GM12878 (cell line): ENCODE measurements around the gene CPEB1. TPM values are rescaled to one million over a fixed set of nuclear protein-coding genes. Genes with fewer than 3 reads are reported as not detected.

Source experiments
- ATAC-seq: fragments of 200-7000 bp; cut with Tn5 transposase; 3 replicates; pipeline ENCODE4 v1.9.1; 2020; ENCODE audit warnings: mild to moderate bottlenecking, moderate library complexity
- BruUV-seq: library from RNA; stranded (reverse); fragments of 400-500 nt; replicated peaks from 2 replicates; lab custom pipeline; 2021; lab: Mats Ljungman, UMichigan
- CTCF ChIA-PET: fragments of 300-600 bp; sonication (Branson Sonifier 250); formaldehyde crosslinking; extraction: SDS; loops from one replicate; lab custom pipeline; 2021; ENCODE audit warnings: inconsistent platforms; lab: Yijun Ruan, JAX
- POLR2A ChIA-PET: fragments of 350-600 bp; formaldehyde crosslinking; extraction: SDS; loops from one replicate; lab custom pipeline; 2021; ENCODE audit warnings: inconsistent platforms; lab: Charles Lee
- RAD21 ChIA-PET: fragments of 300-600 bp; sonication (Branson Sonifier 250); formaldehyde crosslinking; loops from one replicate; lab custom pipeline; 2023; ENCODE audit warnings: antibody characterized with exemption; ENCODE audit not compliant: unreplicated experiment; lab: Charles Lee
- SMC1A ChIA-PET: fragments of 300-600 bp; sonication (Branson Sonifier 250); formaldehyde crosslinking; loops from one replicate; lab custom pipeline; 2023; ENCODE audit not compliant: unreplicated experiment, uncharacterized antibody; lab: Charles Lee
- DNase-seq: peaks from one replicate; pipeline ENCODE4 v3.0.0-alpha.2; 2011; ENCODE audit warnings: low read depth, low spot score
- FAIRE-seq: peaks from 3 replicates; lab custom pipeline; 2011; peaks lifted over from hg19 to GRCh38; lab: Jason Lieb, UNC
- H2AFZ ChIP-seq: 2 replicates; pipeline ENCODE4 v1.6.0; 2011; ENCODE audit warnings: low read depth, low read length, control low read depth; ENCODE audit not compliant: control insufficient read depth
- H3K27ac ChIP-seq: 2 replicates; pipeline ENCODE4 v1.5.1; 2011; ENCODE audit warnings: control low read depth; ENCODE audit not compliant: control insufficient read depth, insufficient read depth
- H3K27me3 ChIP-seq, 2 experiments: replicated peaks in 1 of 2; 2 replicates each; pipeline versions ENCODE4 v1.6.0 to v1.6.1; 2011; ENCODE audit warnings: low read length in 1 of 2; ENCODE audit not compliant: control insufficient read depth in 2 of 2, insufficient read depth in 2 of 2
- H3K36me3 ChIP-seq, 2 experiments: 2 replicates each; pipeline ENCODE4 v1.5.1; 2011; ENCODE audit warnings: low read length in 1 of 2; ENCODE audit not compliant: control insufficient read depth in 2 of 2, insufficient read depth in 2 of 2
- H3K4me1 ChIP-seq: 2 replicates; pipeline ENCODE4 v1.6.1; 2011; ENCODE audit warnings: mild to moderate bottlenecking, low read length, moderate library complexity, mixed read lengths; ENCODE audit not compliant: control insufficient read depth, insufficient read depth
- H3K4me2 ChIP-seq: 2 replicates; pipeline ENCODE4 v1.6.0; 2011; ENCODE audit warnings: control low read depth; ENCODE audit not compliant: control insufficient read depth, insufficient read depth
- H3K4me3 ChIP-seq: fragments of 200-600 bp; sonication (generic); 2 replicates; pipeline ENCODE4 v1.5.1; 2016
- H3K79me2 ChIP-seq: 2 replicates; pipeline ENCODE4 v1.6.0; 2011; ENCODE audit warnings: low read length; ENCODE audit not compliant: control insufficient read depth, insufficient read depth
- H3K9ac ChIP-seq: 2 replicates; pipeline ENCODE4 v1.8.0; 2011; ENCODE audit warnings: low read length, control low read depth, mixed read lengths; ENCODE audit not compliant: control insufficient read depth, insufficient read depth
- H3K9me3 ChIP-seq: replicated peaks from 3 replicates; pipeline ENCODE4 v1.5.1; 2011; ENCODE audit warnings: mild to moderate bottlenecking, low read length; ENCODE audit not compliant: control insufficient read depth, insufficient read depth
- H4K20me1 ChIP-seq: 2 replicates; pipeline ENCODE4 v1.6.0; 2011; ENCODE audit not compliant: control insufficient read depth, insufficient read depth
- BACH1 ChIP-seq: fragments of 450-650 bp; IDR thresholded peaks from 2 replicates; pipeline ENCODE4 v1.6.1; 2017; ENCODE audit warnings: mild to moderate bottlenecking, borderline replicate concordance
- CBFB ChIP-seq: IDR thresholded peaks from 2 replicates; pipeline ENCODE4 v1.6.1; 2016; ENCODE audit warnings: antibody characterized with exemption, low read depth
- FOXM1 ChIP-seq: IDR thresholded peaks from 2 replicates; pipeline ENCODE4 v1.6.1; 2012; ENCODE audit warnings: low read depth, mild to moderate bottlenecking, inconsistent platforms, low read length, moderate library complexity
- HSF1 ChIP-seq: fragments of 150-350 bp; IDR thresholded peaks from 2 replicates; pipeline ENCODE4 v1.6.1; 2014; ENCODE audit warnings: mild to moderate bottlenecking, low read depth, low read length
- MAX ChIP-seq: IDR thresholded peaks from 2 replicates; pipeline ENCODE4 v1.6.1; 2012; ENCODE audit warnings: low read depth, low read length, improper control_type of control experiment
- RFX5 ChIP-seq: IDR thresholded peaks from 2 replicates; pipeline ENCODE4 v1.6.1; 2011; ENCODE audit warnings: low read depth, low read length, improper control_type of control experiment
- SRF ChIP-seq, 2 experiments: IDR thresholded peaks; 2 replicates each; pipeline ENCODE4 v1.6.1; 2011; ENCODE audit warnings: low read depth in 2 of 2, low read length in 2 of 2, mild to moderate bottlenecking in 1 of 2, moderate library complexity in 1 of 2
- STAT3 ChIP-seq: IDR thresholded peaks from 2 replicates; pipeline ENCODE4 v1.6.1; 2011; ENCODE audit warnings: low read depth, low read length, improper control_type of control experiment
- ZBED1 ChIP-seq: IDR thresholded peaks from 2 replicates; pipeline ENCODE4 v1.6.1; 2016; ENCODE audit warnings: borderline replicate concordance
- WGBS: methylation state at CpG from one replicate; pipeline ENCODE4 v1.1.6; 2016; ENCODE audit warnings: low lambda C conversion rate; ENCODE audit not compliant: insufficient replicate concordance, insufficient coverage; ENCODE audit errors: missing lambda C conversion rate; 5-methylcytosine and 5-hydroxymethylcytosine counted together
- in situ Hi-C: fragments of 300-500 bp; cut with MboI; formaldehyde crosslinking; loops from 9 replicates; pipeline ENCODE4 v1.14.3; 2018; ENCODE audit warnings: mixed read lengths
- intact Hi-C: fragments of 100-400 bp; cut with micrococcal nuclease; formaldehyde crosslinking; loops from one replicate; pipeline ENCODE4 v1.14.2; 2022; ENCODE audit not compliant: unreplicated experiment
- polyA plus RNA-seq, 11 experiments: library from polyadenylated mRNA; depleted of rRNA in 4 of 11; unstranded in 6 of 11; stranded (reverse) in 5 of 11; fragments of >200 nt; fragmentation: Nextera tagmentation in 4 of 11; fragmentation: Illumina TruSeq in 1 of 11; extraction: Ambion mirVana in 4 of 11; extraction: Trizol in 1 of 11; gene quantifications; 1 replicate in 1 of 11; 2 replicates in 10 of 11; pipeline versions ENCODE4 v1.2.1 to v1.2.3, GENCODE V29; 2011 to 2016; ENCODE audit warnings: inconsistent platforms in 2 of 11, missing spikeins in 2 of 11, low read depth in 1 of 11
- total RNA-seq, 4 experiments: library from RNA; depleted of rRNA in 3 of 4; stranded (reverse); fragments of >200 nt in 3 of 4; fragmentation: Illumina TruSeq in 1 of 4; extraction: Trizol in 1 of 4; gene quantifications; 2 replicates each; pipeline versions ENCODE4 v1.2.1 to v1.2.3, GENCODE V29; 2013 to 2021

CPEB1 gene
- total and polyA plus RNA-seq, 10 of the 15 experiments (the other 5 are each of a cell fraction or from before 2014, with no cell fraction given), result 0.05 to 1.1 (median 0.46) TPM

GRCh38 chr15:82670699-82671098 is 23.5 kb upstream of the CPEB1 start:
- H3K79me2 ChIP-seq, result no peaks in the 10 kb centered on the region
- ChIA-PET CTCF (no interaction called here), SMC1A (no interaction called here), RAD21 (no interaction called here), POLR2A (no interaction called here)
- BruUV-seq, result no TSS peak
- no peaks in the 10 kb centered on the region for H3K27me3 ChIP-seq
- H3K36me3 ChIP-seq, result no peaks in the 10 kb centered on the region
- FAIRE-seq (no peak), DNase-seq (no peak), ATAC-seq (no peak)
- H4K20me1 ChIP-seq, result no peaks in the 10 kb centered on the region
- no peak overlapping the region for H3K4me3 ChIP-seq
- no peak overlapping the region for H3K9ac ChIP-seq
- no peak overlapping the region for H2AFZ ChIP-seq
- H3K4me2 ChIP-seq, result no peak overlapping the region
- H3K9me3 ChIP-seq, result no peaks in the 10 kb centered on the region
- H3K27ac ChIP-seq, result no peak overlapping the region
- intact Hi-C loops, result no loop called here
- no peaks in the 10 kb centered on the region for H3K4me1 ChIP-seq
- in situ Hi-C loops, result no loop called here
- WGBS, result 48% methylated on average over 4 of the region's 4 CpGs
- no peak for TF ChIP-seq FOXM1
- no peak for TF ChIP-seq BACH1
- no peak for TF ChIP-seq HSF1
- no peak for TF ChIP-seq SRF (IDR thresholded peaks at IDR 0.05; ENCODE audit: low read depth in 2 of 2, low read length in 2 of 2)
- TF ChIP-seq STAT3, result no peak
- TF ChIP-seq MAX, result no peak
- TF ChIP-seq CBFB, result no peak
- TF ChIP-seq ZBED1, result no peak
- no peak for TF ChIP-seq RFX5
